ENCODE results near the gene ST7. TPM values are rescaled to one million over a fixed set of nuclear protein-coding genes. Genes with fewer than 3 reads are reported as not detected.

Gene ST7, protein sequence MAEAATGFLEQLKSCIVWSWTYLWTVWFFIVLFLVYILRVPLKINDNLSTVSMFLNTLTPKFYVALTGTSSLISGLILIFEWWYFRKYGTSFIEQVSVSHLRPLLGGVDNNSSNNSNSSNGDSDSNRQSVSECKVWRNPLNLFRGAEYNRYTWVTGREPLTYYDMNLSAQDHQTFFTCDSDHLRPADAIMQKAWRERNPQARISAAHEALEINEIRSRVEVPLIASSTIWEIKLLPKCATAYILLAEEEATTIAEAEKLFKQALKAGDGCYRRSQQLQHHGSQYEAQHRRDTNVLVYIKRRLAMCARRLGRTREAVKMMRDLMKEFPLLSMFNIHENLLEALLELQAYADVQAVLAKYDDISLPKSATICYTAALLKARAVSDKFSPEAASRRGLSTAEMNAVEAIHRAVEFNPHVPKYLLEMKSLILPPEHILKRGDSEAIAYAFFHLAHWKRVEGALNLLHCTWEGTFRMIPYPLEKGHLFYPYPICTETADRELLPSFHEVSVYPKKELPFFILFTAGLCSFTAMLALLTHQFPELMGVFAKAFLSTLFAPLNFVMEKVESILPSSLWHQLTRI
- total RNA-seq = 1 to 10 TPM; 5.2 to 5.9 TPM

DNA sequence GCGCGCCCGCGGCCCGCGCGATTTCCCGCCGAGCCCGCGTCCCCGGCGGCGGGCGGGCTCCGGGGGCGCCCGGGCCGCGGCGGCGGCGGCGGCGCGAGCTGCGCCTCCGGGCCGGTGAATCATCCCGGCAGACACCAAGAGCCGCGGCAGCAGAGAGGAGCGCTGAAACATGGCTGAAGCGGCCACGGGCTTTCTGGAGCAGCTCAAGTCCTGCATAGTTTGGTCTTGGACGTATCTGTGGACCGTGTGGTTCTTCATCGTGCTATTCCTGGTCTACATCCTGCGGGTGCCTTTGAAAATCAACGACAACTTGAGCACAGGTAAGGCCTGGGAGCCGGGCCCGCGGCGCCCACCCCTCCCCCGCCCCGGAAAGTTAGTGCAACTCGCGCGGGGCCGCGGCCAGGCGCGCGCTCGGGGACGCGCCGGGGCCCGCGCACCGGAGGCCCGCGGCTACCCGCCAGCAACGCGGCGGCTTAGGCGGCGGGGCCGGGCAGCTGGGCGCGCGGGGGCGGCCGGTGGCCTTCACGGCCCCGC, at the start of gene ST7:
Gene ST7, plus strand, starts transcription at position 130 of the 534 bp plus-strand sequence. Its CDS starts 40 bp downstream, at position 170.
- H3K27me3 Mint-ChIP-seq (ENCODE audit: low read depth) = peaks cover 6% of the 10 kb centered on the region
- POLR2A ChIA-PET = interaction anchor here (0.6 to 2.3 kb wide), 3 partner anchors 13 to 170 kb away, joined by 3 to 6 read pairs (median 3); no protein-coding TSS in a partner anchor

DNA sequence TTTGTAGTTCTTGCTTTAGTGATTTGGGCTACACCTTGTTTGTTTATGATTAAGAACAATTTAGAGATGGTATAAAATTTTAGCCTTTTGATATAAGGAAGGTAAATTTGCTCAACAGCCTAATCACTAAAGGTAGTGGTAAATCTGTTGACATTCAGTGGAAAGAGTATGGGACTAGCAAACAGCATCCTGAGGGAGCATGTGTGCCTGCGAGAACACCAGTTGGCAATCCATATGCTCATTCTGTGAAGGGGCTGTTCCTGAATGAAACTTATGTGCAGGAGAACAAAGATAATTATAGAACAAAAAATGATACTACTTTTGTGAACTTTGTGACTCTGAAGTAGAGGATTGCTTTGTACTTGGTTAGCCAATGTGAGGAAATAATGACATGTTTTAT, 46.9 kb upstream of the ST7 start:
- no peak overlapping the region for H3K27ac Mint-ChIP-seq
- peaks cover 31% of the 10 kb centered on the region for H3K36me3 Mint-ChIP-seq (ENCODE audit: low read depth)
- ChIA-PET CTCF (interaction anchor here (1.2 kb wide), 1 partner anchor 24 kb away, joined by 3 read pairs; no protein-coding TSS in a partner anchor), POLR2A (no interaction called here)
- H3K4me1 Mint-ChIP-seq (ENCODE audit: low read depth) = no peaks in the 10 kb centered on the region
- DNase-seq (no peak), ATAC-seq (no peak)
- no peaks in the 10 kb centered on the region for H3K27me3 Mint-ChIP-seq (ENCODE audit: low read depth)
- H3K9me3 Mint-ChIP-seq (ENCODE audit: insufficient read depth) = no peaks in the 10 kb centered on the region
- no peak overlapping the region for H3K4me3 Mint-ChIP-seq

More for the DNA sequence above, at the start of gene ST7:
- Mint-ChIP-seq H3K36me3 (ENCODE audit: low read depth) (peaks cover 4% of the 10 kb centered on the region), H3K4me1 (ENCODE audit: low read depth) (peaks cover 26% of the 10 kb centered on the region), H3K27ac (peak within 1 kb of the TSS; percentile 90), H3K9me3 (ENCODE audit: insufficient read depth) (no peaks in the 10 kb centered on the region), H3K4me3 (peak within 1 kb of the TSS; percentile 88)
- ATAC-seq (peak; percentile 85), DNase-seq (peak; percentile 66)
- CTCF ChIA-PET = interaction anchor here (0.6 to 1.0 kb wide), 2 partner anchors 17 to 174 kb away, joined by 3 to 4 read pairs; no protein-coding TSS in a partner anchor

DNA sequence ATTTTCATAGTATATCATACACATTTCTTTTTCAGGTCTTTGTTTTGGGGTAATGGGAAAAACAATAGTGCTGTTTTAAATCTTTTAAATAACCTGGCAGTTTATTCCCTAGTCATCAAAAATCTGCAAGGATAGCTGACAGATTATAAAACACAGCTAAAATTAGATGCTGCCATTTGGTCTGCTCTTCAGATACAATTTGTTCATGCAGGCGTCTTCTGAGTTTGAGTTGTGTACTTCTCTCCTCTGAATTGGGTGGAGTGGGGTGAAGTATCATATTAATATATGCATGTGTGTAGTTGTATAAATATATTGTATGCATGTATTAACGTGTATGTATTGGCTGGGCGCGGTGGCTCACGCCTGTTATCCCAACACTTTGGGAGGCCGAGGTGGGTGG, 42.9 kb upstream of the ST7 start:
- POLR2A ChIA-PET = no interaction called here
- ATAC-seq (no peak), DNase-seq (no peak)
- no peak overlapping the region for H3K27ac Mint-ChIP-seq
- CTCF ChIA-PET = no interaction called here
- H3K36me3 Mint-ChIP-seq (ENCODE audit: low read depth) = peaks cover 45% of the 10 kb centered on the region
- no peaks in the 10 kb centered on the region for H3K9me3 Mint-ChIP-seq (ENCODE audit: insufficient read depth)
- no peaks in the 10 kb centered on the region for H3K27me3 Mint-ChIP-seq (ENCODE audit: low read depth)
- no peak overlapping the region for H3K4me3 Mint-ChIP-seq
- no peaks in the 10 kb centered on the region for H3K4me1 Mint-ChIP-seq (ENCODE audit: low read depth)

DNA sequence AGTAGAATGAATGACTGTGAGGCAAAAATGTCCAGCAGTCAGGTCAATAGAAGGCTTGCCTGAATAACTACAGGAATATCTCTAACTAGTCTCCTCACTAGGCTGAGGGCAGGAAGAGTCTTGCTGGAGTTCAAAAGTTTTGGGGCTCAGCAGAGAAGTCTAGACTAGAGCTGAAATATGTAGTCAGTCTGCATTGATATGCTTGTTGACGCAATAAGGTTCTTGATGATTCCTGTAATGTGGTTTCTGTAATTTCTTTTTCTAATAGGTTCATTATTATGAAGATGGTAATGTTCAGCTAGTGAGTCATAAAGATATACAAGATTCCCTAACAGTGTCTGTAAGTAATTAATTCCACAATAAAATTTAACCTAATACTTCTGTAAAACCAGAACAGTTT, 41.5 kb upstream of the ST7 start:
- Mint-ChIP-seq H3K27ac (no peak overlapping the region), H3K27me3 (ENCODE audit: low read depth) (no peaks in the 10 kb centered on the region), H3K9me3 (ENCODE audit: insufficient read depth) (no peaks in the 10 kb centered on the region), H3K4me1 (ENCODE audit: low read depth) (no peaks in the 10 kb centered on the region), H3K4me3 (no peak overlapping the region), H3K36me3 (ENCODE audit: low read depth) (peaks cover 41% of the 10 kb centered on the region)
- ATAC-seq = no peak
- no peak for DNase-seq
- ChIA-PET CTCF (interaction anchor here (1.7 kb wide), 1 partner anchor 19 kb away, joined by 5 read pairs; no protein-coding TSS in a partner anchor), POLR2A (no interaction called here)

DNA sequence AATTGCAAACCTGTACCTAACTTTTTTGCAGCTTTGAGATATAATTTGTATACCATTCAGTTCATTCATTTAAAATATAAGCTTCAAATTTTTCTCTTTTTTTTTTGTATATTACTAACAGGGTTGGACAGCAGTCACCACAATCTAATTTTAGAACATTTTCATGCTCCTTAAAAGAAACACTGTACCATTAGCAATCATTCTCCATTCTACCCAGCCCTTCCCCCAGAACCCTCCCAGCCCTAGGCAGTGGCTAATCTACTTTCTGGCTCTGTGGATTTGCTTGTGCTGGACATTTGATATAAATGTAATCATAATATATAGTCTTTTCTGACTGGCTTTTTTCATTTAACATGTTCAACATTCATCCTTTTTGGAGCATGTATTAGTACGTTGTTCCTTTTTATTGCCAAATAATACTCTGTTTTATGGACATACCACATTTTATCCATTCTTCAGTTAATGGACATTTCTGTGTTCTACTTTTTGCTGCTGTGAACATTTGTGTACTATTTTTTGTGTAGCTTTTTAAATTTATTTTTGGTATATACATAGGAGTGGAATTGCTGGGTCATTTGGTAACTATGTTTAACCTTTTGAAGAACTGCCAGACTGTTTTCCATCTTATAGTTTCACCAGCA, 40.9 kb upstream of the ST7 start:
- CTCF ChIA-PET = interaction anchor here (1.7 kb wide), 1 partner anchor 18 kb away, joined by 5 read pairs; no protein-coding TSS in a partner anchor
- Mint-ChIP-seq H3K4me3 (no peak overlapping the region), H3K36me3 (ENCODE audit: low read depth) (peaks cover 40% of the 10 kb centered on the region), H3K27me3 (ENCODE audit: low read depth) (no peaks in the 10 kb centered on the region), H3K9me3 (ENCODE audit: insufficient read depth) (no peaks in the 10 kb centered on the region), H3K27ac (no peak overlapping the region), H3K4me1 (ENCODE audit: low read depth) (no peaks in the 10 kb centered on the region)
- ATAC-seq (no peak), DNase-seq (no peak)
- POLR2A ChIA-PET = no interaction called here

DNA sequence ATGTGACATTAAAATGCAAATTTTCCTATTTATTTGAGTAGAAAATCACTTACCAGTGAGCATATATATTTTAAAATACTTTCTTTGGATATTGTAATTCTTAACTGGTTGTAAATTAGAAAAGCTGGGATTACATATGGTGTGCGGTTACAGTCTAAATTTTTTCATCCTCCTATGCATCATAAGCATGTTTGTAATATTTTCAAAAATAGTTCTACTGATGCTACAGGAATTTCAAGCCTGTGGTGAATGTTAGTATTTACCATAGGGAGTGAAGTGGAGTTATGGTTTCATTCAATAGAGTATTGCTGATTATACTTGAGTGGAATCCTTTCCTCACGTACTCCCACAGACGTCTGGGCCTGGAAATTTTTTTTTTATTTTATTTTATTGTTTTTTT, 34.6 kb upstream of the ST7 start:
- Mint-ChIP-seq H3K27me3 (ENCODE audit: low read depth) (no peaks in the 10 kb centered on the region), H3K4me3 (no peak overlapping the region), H3K9me3 (ENCODE audit: insufficient read depth) (no peaks in the 10 kb centered on the region), H3K27ac (no peak overlapping the region), H3K4me1 (ENCODE audit: low read depth) (no peaks in the 10 kb centered on the region), H3K36me3 (ENCODE audit: low read depth) (peaks cover 34% of the 10 kb centered on the region)
- DNase-seq (no peak), ATAC-seq (no peak)
- ChIA-PET CTCF (interaction anchor here (0.6 to 2.5 kb wide), 3 partner anchors 9 to 12 kb away, joined by 3 to 12 read pairs (median 7); no protein-coding TSS in a partner anchor), POLR2A (no interaction called here)

DNA sequence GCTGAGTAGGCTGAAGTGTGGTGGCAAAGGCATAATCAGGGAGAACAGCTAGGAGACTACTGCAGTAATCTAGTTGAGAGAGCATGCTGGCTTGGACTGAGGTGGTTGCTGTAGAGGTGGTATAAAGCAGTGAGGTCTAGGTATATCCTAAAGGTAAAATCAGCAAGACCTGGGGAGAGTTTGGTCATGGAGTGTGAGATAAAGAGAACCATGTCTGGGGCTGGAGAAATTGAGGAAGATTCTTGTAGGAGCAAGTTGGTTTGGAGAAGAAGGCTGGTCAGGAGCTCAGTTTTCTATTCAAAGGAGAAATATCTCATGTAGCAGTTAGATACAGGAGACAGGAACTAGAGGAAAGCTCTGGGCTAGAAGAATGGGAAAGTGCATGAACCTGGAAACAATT, 32.9 kb upstream of the ST7 start:
- CTCF ChIA-PET = interaction anchor here (2.2 kb wide), 1 partner anchor 9 kb away, joined by 12 read pairs; no protein-coding TSS in a partner anchor
- no peak for DNase-seq

DNA sequence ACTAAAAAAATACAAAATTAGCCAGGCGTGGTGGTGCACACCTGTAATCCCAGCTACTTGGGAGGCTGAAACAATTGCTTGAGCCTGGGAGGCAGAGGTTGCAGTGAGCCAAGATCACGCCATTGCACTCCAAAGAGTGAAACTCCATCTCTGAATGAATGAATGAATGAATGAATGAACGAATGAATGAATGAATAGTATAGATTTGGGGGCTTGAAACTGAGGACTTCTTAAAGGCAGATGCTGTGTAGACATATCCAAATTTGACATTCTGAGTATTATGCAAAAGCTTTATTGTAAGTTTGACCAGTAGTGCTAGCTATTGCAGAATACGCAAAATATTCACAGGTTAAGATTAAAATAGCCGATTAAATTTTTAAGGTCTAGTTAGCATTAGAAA, 30.8 kb upstream of the ST7 start:
- Mint-ChIP-seq H3K27ac (no peak overlapping the region), H3K27me3 (ENCODE audit: low read depth) (no peaks in the 10 kb centered on the region), H3K4me3 (no peak overlapping the region), H3K36me3 (ENCODE audit: low read depth) (peaks cover 19% of the 10 kb centered on the region), H3K9me3 (ENCODE audit: insufficient read depth) (no peaks in the 10 kb centered on the region), H3K4me1 (ENCODE audit: low read depth) (no peaks in the 10 kb centered on the region)
- CTCF ChIA-PET = interaction anchor here (0.9 kb wide), 1 partner anchor 205 kb away, joined by 3 read pairs; no protein-coding TSS in a partner anchor
- POLR2A ChIA-PET = no interaction called here
- ATAC-seq (no peak), DNase-seq (no peak)

More for the DNA sequence above, 32.9 kb upstream of the ST7 start:
- Mint-ChIP-seq H3K27ac (no peak overlapping the region), H3K27me3 (ENCODE audit: low read depth) (no peaks in the 10 kb centered on the region), H3K4me3 (no peak overlapping the region), H3K36me3 (ENCODE audit: low read depth) (peaks cover 24% of the 10 kb centered on the region), H3K4me1 (ENCODE audit: low read depth) (no peaks in the 10 kb centered on the region), H3K9me3 (ENCODE audit: insufficient read depth) (no peaks in the 10 kb centered on the region)
- no peak for ATAC-seq
- POLR2A ChIA-PET = no interaction called here

DNA sequence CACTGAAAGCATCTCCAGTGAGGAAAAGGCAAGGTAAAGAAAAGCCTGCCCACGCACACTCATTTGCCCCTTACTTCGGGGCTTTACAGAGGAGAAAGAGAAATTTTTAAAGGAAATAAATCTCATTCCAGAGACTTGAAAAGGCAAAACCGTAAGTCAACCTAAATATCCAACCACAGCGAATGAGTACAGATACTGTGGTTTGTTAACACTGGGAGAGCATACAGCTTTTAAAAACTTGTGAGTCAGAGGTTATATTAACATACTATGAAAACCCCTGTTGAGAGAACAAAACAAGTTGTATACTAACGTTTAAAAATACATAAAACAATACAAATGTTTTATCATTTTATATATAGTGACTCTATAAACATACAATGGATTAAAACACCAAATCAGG, 28.6 kb upstream of the ST7 start:
- no peak overlapping the region for H3K4me3 Mint-ChIP-seq
- H3K36me3 Mint-ChIP-seq (ENCODE audit: low read depth) = peaks cover 9% of the 10 kb centered on the region
- H3K4me1 Mint-ChIP-seq (ENCODE audit: low read depth) = no peaks in the 10 kb centered on the region
- ChIA-PET CTCF (no interaction called here), POLR2A (interaction anchor here (0.9 kb wide), 1 partner anchor 217 kb away, joined by 4 read pairs; no protein-coding TSS in a partner anchor)
- H3K9me3 Mint-ChIP-seq (ENCODE audit: insufficient read depth) = no peaks in the 10 kb centered on the region
- DNase-seq (no peak), ATAC-seq (no peak)
- no peak overlapping the region for H3K27ac Mint-ChIP-seq
- H3K27me3 Mint-ChIP-seq (ENCODE audit: low read depth) = peaks cover 9% of the 10 kb centered on the region

DNA sequence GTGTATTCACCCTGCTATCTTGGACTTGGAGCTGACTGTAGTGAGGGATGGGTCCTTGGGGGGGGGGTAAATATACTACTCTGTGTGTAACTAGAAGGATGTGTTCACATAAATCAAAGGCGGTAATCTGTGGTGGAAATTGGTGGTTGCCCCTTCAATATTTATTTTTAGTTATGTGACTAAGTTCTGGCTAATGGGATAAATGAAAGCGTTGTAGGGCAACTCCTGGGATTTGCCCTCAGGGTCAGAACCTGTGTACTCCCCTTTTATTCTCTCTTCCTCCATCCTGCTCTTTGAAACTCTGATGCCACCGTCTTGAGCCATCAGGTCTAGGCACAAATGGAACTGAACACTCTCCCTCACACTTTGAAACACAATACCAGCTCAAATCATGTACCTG, 24.3 kb upstream of the ST7 start:
- CTCF ChIA-PET = interaction anchor here (0.9 to 7.2 kb wide), 6 partner anchors 9 to 201 kb away, joined by 3 to 118 read pairs (median 14); no protein-coding TSS in a partner anchor
- H3K4me3 Mint-ChIP-seq = no peak overlapping the region
- H3K4me1 Mint-ChIP-seq (ENCODE audit: low read depth) = peaks cover 7% of the 10 kb centered on the region
- ATAC-seq = no peak
- no peaks in the 10 kb centered on the region for H3K36me3 Mint-ChIP-seq (ENCODE audit: low read depth)
- DNase-seq = no peak
- no peak overlapping the region for H3K27ac Mint-ChIP-seq
- H3K9me3 Mint-ChIP-seq (ENCODE audit: insufficient read depth) = no peaks in the 10 kb centered on the region
- POLR2A ChIA-PET = no interaction called here
- H3K27me3 Mint-ChIP-seq (ENCODE audit: low read depth) = peaks cover 19% of the 10 kb centered on the region
